DMS53 treated with DMSO at 0.1 percent for 48 hours (cell line): Measurements from ENCODE around the gene HOXA7.

Experiments used
- DNase-seq: peaks from one replicate; lab custom pipeline; 2025; ENCODE audit not compliant: unreplicated experiment; lab: John Stamatoyannopoulos, UW

Gene HOXA7

DNA sequence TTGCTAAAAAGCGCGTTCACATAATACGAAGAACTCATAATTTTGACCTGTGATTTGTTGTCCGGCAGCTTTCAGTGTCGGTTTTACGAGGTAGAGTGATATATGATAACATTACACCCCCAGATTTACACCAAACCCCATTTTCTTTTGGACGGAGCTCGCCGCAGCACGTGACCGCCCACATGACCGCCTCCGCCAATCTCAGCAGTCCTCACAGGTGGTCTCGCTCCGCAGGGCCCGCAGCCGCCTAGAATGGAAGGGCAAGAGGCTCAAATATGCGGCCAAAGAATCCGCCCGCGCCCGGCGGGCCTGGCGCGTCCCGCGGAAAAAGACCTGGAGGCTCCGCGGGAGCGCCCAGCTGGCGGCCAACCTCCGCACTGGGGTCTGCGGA lies at the start of gene HOXA7:
HOXA7 (minus strand) TSS at position 168 of the 391 bp plus-strand sequence; CDS start at position 38, 130 bp downstream.
- DNase-seq: no peak

DNA sequence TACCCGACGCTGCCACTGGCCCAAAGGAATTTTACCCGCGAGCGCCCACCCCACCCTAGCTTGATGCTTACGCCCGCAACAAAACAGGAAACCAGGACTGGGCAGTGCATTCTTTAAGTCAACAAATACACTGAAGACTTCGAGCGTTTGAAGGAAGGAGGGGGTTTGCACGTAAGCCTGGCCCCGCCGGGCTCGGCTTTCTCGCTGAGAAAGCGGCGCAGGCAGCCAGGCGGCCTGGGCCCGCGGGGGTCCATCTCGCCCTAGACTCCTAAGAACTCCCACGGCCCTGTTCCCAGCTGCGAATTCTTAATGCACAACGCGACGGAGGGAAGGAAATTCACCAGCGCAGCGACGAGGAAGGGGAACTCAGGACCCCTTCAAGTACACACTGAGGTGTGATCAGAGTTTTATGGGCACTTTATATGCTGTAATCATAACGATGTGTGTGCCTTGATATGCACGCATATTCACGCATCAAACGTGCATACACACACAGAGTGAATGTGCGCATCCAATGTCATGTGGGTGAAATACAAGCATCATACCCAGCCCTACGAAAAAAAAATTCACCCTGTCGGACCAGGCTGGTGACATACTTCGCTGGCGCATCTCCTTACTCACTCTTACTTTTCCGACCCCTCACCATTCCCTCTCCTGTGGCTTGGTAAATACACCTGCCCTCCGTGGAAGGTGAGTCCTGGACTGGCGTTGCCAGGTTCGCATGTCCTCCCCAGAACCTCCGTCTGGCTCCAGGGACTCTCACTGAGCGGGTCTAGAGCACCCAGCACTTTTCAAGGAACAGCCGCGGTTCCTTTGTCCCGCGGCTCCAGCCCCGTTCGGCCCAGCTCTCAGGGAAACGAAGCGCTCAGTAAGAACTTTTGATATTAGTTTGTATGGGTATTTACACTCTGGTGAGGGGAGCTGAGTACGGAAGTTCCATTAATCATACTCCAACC lies 49.1 kb upstream of the HOXA7 start:
- no peak for DNase-seq

DNA sequence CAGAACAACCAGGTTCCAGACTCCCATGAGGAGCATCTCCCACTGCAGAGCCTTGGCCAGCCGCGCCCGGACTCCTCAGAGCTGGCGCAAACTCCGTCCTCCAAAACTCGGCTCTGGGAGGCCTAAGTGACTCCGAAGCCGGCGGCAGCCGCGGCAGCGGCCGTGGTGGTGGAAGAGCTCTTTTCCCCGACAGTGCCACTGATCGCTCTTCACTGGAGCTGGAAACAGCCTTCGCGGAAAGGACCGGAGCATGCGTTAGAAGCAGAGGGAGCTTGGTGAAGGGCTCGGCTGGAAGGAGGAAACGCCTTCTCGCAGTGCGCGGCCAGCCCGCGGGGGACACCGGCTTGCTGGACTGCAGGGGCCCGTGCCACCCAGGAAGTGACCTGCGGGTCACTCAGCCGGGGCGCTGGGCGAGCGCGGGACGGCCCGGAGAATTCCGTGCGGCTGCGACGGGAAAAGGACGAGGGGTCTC lies 48.4 kb upstream of the HOXA7 start:
- no peak for DNase-seq

DNA sequence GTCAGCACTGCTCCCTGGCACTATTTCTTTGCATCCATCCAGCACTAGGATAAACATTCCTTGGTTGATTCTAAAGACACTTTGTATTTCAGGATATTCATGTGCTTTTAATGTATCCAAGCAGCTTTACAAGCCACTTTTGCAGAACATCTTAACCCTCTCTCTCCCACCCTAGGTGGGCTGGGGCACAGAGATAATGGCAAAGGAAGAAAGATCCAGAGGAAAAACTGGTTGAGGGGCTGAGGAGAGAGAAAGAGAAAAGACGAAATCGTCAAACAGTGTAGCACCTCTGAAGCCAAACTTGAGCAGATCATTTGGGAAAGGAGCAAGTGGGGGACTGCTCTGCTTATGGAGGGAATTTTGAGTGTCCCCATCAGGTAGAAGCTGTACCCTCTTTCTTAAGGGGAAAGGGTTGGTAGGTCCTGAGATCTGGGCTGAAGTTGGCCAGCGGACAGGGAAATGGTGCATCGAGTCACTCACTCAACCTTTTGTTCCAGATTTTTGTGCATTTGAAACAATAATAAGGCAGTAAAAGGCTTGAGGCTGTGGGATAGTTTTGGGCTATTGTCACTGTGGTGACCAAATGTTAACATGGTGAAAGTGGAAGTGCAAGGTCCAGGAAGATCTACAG lies 47.6 kb upstream of the HOXA7 start:
- DNase-seq: no peak

DNA sequence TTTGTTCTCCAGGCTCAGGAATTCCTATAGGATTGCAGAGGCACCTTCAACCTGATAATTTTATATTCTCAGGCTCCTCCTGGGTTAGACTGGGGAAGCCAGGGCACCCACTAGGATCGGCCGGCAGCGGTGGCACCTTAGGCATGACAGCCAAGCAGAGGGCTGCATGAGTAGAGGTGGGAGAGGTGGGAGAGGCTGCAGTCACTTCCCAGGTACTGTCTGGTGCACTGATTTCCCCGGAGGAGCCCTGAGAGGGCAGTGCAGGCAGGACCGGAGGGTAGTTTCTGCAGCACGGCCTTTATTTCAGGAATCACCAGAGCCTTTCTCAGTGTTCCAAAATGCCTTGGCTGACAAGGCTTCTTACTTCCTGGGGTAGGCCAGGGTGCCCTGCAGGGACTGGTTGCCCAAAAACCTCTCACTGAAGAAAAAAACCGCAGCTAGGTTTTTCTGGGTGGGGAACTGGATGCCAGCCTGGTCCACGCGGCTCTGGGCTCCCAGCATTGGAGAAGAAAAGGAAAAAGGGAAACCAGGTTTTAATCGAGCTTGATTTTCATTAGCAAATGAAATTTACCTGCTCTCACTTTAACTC lies 47.0 kb upstream of the HOXA7 start:
- no peak for DNase-seq

DNA sequence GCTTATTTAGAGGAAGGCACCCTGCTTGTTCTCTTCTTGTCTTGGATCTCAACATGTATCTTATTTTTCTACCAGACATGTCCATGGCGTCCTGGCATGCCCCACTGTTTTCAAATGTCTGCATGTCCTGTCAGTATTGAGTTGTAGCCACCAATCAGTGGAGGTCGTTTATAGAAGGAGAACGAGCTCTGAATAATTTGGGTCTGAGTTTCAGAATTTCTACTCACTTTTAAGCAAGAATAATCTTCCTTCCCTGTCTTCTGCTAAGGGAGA lies 46.3 kb upstream of the HOXA7 start:
- DNase-seq: no peak

DNA sequence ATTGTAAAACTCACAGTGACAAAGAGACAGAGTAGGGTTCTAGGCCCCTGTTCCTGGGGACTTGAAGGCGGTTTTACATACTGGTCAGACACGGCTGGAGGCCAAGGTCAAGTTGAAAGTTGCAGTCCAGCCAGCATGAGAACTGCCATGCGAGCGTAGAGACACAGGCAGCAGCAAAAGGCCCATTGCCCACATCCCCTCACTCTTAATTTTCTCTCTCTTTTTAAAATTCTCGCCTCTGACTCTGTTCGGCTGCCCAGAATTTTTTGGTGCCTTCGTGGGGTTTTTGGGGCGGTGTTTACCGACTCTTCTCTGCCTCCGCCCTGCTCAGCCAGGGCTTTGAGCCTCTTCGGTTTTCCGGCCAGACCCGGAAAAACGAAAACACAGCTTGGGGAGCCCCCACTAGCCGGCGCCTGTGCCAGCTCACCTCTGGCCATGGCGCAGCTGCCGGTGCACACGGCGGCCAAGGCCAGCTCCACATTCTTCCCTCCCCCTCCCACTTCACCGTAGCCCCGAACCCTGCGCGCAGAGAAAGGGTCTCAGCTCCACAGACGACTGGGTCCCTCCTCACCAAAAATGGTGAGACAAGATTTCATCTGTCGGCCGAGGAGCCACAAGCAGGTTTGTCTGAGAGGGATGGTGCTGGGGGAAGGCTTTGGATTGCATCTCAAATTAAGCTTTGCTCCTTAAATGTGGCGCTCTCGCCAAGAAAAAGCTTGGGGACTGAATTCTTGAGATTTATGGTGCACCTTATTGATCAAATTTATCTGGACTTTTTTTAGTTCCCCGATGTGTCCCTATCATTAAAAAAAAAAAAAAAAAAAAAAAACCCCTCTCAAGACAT lies 45.8 kb upstream of the HOXA7 start:
- no peak for DNase-seq

DNA sequence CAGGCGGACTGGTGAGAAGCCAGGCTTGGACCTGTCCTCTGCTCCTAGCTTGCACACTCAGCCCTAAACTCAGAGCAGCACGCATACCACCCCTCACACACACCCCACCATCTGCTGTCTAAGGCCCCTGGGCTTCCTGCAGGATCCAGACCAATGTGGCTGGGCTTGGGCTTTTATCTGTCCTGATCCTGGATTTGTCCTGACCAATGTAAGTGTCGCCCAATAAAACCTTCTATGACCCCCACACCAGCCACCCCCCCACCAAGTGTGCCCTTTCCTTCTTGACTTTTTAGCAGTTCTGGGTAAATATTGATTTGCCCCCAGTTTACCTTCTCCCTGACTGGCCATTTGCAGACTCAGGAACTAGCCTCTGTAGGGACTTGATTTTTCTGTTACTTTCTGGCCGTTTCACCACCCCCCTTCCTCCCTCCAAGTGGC lies 45.1 kb upstream of the HOXA7 start:
- DNase-seq: no peak

DNA sequence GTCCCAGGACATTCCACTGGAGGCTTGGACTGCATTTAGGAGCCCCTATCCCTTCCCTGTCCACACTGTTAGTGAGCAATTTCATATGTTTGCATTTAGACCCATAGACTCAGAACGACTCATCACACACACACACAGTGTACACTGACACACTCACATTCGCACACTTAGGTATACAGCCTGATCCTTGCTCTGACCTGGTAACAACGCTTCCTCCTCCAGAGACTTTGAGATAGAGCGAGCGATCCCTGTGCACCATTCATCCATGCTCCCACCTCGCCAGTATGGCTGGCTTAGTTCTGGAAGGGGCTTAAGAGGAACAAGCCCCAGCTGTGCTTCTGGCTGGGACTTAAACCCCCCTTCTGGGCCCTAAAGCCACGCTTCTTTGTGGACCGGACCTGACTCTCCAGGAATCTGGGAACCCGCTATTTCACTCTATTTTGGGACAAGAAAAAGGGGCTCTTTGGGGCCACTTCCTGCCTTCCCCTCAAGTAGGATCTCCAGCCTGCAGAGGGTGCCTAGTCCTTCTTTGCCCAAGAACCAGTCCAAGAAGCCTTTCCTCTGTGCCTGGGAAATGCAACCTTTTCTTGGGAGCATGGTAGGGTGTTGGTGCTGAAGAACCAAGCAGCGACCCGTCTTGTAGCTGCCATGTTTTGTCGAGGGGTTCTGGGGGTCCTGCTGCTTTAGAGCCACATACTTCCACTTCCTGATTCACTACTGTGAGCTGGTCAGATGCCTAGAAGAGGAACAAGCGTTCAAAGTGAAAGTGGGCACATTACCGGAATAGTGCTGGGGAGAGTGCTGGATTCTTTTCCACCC lies 44.5 kb upstream of the HOXA7 start:
- no peak for DNase-seq

DNA sequence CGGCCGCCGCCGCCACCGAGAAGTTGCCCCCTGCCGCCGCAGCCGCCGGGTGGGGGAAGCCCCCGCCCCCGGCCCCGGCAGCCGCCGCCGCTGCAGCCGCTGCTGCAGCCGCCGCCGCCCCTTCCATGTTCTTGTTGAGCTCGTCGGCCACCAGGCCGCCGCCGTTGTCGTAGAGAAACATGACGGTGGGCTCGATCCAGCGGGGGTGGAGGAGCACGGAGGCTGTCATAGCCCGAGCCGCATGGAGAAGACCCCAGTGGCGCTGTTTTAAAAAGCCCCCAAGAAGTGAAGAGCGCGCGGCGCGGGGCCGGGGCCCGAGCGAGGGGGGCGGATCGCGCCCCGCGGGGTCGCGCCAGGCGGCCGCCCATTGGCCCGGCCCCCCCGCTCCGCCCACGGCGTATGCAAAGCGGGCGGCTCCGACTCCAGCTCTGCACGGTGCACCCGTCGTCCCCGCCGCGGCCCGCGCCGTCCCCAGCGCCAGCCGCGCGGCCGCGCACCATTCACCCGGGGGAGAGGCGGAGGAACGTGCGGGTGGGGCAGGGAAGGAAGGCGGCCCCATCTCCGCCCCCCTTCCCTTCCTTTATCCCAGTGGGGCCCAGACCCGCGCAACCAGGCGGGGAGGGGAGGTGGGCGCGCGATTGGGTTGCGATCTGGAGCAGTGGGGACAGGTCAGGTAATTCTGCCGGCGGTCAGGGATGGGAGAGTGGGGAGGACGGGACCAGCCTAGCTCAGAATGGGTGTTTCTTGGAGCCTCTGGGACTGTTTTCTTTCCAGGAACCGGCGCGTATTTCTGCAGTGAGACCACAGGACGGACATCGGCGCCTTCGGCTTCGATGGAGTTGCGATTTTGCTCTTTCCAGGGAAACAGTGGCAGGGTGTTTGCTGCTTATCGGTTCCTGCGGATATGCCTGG lies 43.6 kb upstream of the HOXA7 start, which contains the start of gene HOXA13:
HOXA13 (minus strand) TSS at position 243 of the 912 bp plus-strand sequence; CDS start at position 229, 14 bp downstream.
- DNase-seq: peak; percentile 43

DNA sequence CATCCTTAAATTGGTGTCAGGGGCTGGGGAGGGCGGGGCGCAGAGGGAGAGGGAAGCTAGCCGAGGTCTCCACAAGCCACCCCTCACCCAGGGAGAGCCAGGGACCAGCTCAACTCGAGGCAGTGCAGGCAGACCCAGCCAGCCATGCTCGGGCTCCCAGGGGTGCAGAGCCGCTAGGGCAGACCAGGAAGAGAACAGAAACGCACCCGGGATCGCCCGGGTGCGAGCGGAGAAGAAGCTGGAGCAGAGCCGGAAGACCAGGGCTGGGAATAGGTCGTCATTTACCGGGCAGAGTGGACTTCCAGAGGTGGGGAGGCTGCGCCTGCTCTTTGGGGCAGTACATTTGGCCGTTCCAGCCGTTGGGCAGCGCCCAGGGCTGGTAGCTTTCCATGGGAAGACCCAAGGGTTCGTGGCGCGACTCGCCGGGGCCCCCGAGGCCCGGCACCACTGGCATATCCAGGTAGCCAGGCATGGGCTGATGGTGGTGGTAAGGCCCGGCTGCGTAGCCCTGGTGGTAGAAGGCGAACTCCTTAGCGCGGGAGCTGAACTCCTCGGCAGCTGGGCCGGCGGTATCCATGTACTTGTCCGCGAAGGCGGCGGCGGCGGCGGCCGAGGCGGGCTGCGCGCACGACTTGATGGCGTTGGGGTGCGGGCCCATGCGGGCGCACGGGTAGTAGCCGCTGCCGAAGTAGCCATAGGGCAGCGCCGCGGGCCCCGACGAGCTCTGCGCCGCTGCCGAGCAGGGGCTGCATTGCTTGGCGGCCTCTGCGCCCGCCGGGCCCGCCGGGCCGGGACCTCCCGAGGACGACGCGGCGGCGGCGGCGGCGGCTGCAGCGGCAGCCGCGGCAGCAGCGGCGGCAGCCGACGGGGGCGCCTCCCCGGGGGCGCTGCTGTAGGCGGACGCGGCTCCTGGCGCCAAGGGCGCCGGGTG lies 42.7 kb upstream of the HOXA7 start:
- DNase-seq: no peak

DNA sequence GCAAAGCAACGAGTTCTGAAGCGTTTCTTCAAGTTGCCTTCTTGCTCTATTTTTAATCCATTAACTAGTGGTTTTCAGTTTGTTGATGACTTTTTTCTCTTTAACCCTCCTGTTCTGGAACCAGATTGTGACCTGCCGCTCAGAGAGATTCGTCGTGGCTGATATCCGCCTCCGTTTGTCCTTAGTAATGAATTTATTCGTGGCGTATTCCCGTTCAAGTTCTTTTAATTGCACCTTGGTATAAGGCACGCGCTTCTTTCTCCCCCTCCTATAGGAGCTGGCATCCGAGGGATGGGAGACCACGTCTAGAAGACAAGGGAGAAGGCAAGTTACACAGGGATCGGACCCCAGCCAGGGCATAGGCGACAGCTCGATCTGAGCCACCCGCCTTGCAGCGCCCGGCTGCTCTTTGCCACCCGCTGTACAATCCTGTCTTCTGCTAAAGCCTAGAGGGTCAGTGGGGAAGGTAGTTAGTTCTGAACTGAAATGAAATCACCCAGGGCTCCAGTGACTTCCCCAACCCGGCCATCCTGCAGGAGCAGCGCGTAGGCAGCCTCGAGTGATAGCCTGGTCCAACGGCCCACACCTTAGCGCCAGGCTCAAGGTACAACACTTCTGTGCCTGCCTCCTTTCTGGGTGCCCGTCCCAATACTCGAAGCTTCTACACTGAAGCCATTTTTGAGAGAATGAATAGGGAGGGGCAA lies 41.8 kb upstream of the HOXA7 start:
- no peak for DNase-seq

DNA sequence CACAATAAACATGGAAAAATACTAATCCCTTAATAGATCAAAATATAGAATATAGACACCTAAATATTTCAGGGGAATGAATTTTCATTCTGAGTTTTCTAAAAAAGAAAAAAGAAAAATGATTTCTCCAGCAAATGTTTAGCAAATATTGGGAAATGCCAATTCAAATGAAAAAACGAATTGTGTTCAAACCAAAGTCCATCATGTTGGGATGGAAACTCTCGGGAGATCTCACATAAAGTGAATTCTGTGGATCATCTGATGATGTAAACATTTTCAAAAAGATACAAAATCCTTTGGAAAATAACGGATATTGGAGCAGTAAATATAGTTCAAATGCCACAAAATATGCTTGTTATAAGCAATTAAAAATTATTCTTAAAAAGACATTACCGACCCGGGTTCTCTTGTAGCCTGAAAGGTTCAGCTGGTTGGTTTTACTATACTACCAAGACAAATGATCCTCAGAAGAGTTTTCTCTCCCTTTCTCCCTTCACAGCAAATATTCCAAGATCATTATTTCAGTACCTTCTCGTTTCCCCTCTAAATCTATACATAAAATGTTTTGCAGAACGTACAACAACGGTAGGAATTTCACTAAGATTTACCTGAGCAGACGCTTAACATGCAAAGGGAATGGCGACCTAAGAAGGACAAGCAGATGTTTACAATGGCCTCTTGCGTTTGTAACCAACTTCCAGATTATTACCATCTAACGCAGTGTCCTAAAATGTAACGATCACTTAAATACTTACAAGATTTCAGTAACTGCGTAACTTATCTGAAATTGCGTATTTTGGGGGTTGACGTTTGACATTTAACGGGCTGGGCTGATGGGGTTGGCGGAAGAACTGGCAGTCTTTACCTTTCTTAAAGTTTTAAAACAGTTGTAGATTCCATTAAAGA lies 40.9 kb upstream of the HOXA7 start:
- DNase-seq: peak; percentile 67

DNA sequence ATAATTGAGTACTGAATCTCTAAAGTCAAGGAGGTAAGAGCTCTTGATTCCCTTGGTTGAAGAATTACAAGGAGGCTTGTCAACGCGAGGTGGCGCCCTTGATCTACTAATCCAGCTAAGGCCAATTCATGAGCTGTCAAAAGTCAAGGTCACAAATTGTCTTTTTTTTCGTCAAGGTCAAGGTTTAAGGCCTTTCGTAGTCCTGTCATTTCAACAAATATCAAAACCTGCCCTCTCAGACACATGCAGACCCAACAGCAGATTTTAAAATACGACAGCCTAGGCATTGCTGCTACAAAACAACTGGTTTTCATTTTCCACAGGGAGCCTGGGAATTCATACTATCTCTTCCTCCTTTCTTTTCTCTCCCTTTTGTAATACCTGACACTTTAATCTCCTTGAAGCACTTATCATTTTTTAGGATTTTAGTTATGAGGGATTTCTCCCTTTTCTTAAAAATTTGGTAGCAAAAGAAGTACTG lies 39.9 kb upstream of the HOXA7 start:
- peak; percentile 91 for DNase-seq

DNA sequence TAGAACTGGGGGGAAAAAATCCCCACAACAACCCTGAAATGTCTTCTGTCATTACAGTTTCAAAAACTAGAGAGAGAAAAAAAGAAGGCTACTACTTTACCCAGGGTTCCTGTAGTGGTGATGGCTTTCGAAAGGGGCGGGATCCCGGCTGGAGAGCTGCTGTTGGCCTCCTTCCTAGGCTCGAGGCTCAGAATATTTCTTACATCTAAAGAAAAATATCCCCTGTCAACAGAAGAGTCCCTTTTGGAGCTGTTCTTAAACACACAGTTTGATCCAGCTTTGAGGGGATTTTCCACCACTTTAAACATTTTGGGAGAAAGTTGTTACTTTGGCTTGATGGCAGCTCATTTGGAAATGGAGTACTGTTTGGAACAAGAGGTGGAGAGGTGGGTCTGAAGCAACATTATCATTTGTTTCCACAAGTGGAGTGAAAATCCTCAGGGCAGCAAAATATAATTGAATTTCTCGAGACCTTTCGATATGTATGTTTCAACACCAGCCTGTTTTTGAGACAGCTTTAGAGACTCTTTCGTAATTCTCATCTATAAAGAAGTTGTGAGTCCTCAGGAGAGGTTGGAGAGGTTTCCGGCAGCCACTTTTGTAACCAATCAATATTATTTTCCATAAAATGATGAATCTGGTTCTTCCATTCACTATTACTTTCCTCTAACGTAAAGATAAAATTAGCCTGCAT lies 38.4 kb upstream of the HOXA7 start:
- DNase-seq: no peak

DNA sequence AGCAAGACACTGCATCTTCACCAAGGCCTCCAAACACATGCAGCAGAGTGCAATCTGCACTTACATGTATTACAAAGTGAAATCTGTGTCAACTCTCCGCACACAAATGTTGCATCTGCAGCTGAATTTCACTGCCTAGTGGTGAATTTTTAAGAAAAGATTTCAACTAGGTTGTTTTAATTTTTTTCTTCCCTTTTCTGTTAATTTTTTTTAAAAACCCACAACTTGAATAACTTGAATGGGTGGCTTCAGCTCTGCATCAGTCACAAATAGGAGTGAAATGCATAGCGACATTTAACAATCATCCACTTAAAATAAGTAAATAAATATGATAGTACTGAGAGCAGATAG lies 37.5 kb upstream of the HOXA7 start:
- no peak for DNase-seq
